Mesenchymal stem cell (in vitro differentiated cells and primary cell): Measurements from ENCODE around the gene KIAA0232.

ENCODE experiments used
- DNase-seq: peaks from one replicate; pipeline ENCODE4 v3.0.0-alpha.2; 2013
- H2AFZ ChIP-seq: one replicate; pipeline ENCODE4 v1.6.1; 2013; ENCODE audit warnings: low read depth, mild to moderate bottlenecking, control low read depth, inconsistent platforms, low read length, moderate library complexity
- H2AK5ac ChIP-seq: 2 replicates; pipeline ENCODE4 v1.6.1; 2013; ENCODE audit warnings: low read length, moderate library complexity, mild to moderate bottlenecking, inconsistent platforms; ENCODE audit not compliant: severe bottlenecking
- H2BK120ac ChIP-seq: one replicate; pipeline ENCODE4 v1.6.1; 2013; ENCODE audit warnings: low read depth, mild to moderate bottlenecking, inconsistent platforms, low read length, moderate library complexity
- H2BK12ac ChIP-seq, 2 experiments: one replicate each; pipeline ENCODE4 v1.6.1; 2013; ENCODE audit warnings: inconsistent platforms in 2 of 2, low read length in 2 of 2, mild to moderate bottlenecking in 2 of 2, moderate library complexity in 2 of 2, control low read depth in 1 of 2
- H2BK15ac ChIP-seq: one replicate; pipeline ENCODE4 v1.6.1; 2013; ENCODE audit warnings: mild to moderate bottlenecking, low read depth, inconsistent platforms; ENCODE audit not compliant: poor library complexity, severe bottlenecking
- H2BK5ac ChIP-seq: 2 replicates; pipeline ENCODE4 v1.6.1; 2013; ENCODE audit warnings: low read depth, mild to moderate bottlenecking, low read length, control low read depth, inconsistent platforms; ENCODE audit not compliant: poor library complexity, severe bottlenecking
- H3K14ac ChIP-seq, 2 experiments: one replicate each; pipeline ENCODE4 v1.6.1; 2013; ENCODE audit warnings: inconsistent platforms in 2 of 2, low read length in 2 of 2, control low read depth in 1 of 2, mild to moderate bottlenecking in 1 of 2, moderate library complexity in 1 of 2
- H3K18ac ChIP-seq, 2 experiments: one replicate each; pipeline ENCODE4 v1.6.1; 2013; ENCODE audit warnings: inconsistent platforms in 2 of 2, low read length in 2 of 2, control low read depth in 1 of 2, low read depth in 1 of 2, mild to moderate bottlenecking in 1 of 2
- H3K23ac ChIP-seq, 2 experiments: one replicate each; pipeline ENCODE4 v1.6.1; 2013; ENCODE audit warnings: inconsistent platforms in 2 of 2, low read length in 2 of 2, mild to moderate bottlenecking in 2 of 2, moderate library complexity in 2 of 2, control low read depth in 1 of 2
- H3K27ac ChIP-seq: 2 replicates; pipeline ENCODE4 v1.5.1; 2013; ENCODE audit warnings: mild to moderate bottlenecking, moderate library complexity, low read length, control low read depth, inconsistent platforms; ENCODE audit not compliant: poor library complexity, severe bottlenecking
- H3K27me3 ChIP-seq, 2 experiments: 2 replicates each; pipeline versions ENCODE4 v1.6.1 to v1.7.0; 2013; ENCODE audit warnings: low read length in 2 of 2, mild to moderate bottlenecking in 2 of 2, moderate library complexity in 2 of 2, control low read depth in 1 of 2, inconsistent platforms in 1 of 2; ENCODE audit not compliant: control insufficient read depth in 1 of 2, insufficient read depth in 1 of 2
- H3K36me3 ChIP-seq, 2 experiments: 2 replicates each; pipeline versions ENCODE4 v1.6.1 to v1.7.0; 2013; ENCODE audit warnings: low read length in 2 of 2, control low read depth in 1 of 2, inconsistent platforms in 1 of 2, low read depth in 1 of 2, mild to moderate bottlenecking in 1 of 2; ENCODE audit not compliant: insufficient read depth in 2 of 2, control insufficient read depth in 1 of 2
- H3K4ac ChIP-seq, 2 experiments: one replicate each; pipeline ENCODE4 v1.6.1; 2013; ENCODE audit warnings: inconsistent platforms in 2 of 2, low read length in 2 of 2, mild to moderate bottlenecking in 2 of 2, moderate library complexity in 2 of 2, control low read depth in 1 of 2, low read depth in 1 of 2
- H3K4me1 ChIP-seq: 2 replicates; pipeline ENCODE4 v1.6.1; 2013; ENCODE audit warnings: low read depth, low read length, control low read depth; ENCODE audit not compliant: control insufficient read depth, insufficient read depth
- H3K4me2 ChIP-seq: 2 replicates; pipeline ENCODE4 v1.6.1; 2013; ENCODE audit warnings: low read length, mild to moderate bottlenecking, inconsistent platforms; ENCODE audit not compliant: poor library complexity, severe bottlenecking
- H3K4me3 ChIP-seq, 2 experiments: 2 replicates each; pipeline versions ENCODE4 v1.5.1 to v1.7.0; 2013; ENCODE audit warnings: low read length in 2 of 2, mild to moderate bottlenecking in 2 of 2, control low read depth in 1 of 2, low read depth in 1 of 2; ENCODE audit not compliant: insufficient read depth in 1 of 2
- H3K79me1 ChIP-seq: replicated peaks from 2 replicates; pipeline ENCODE4 v1.6.1; 2013; ENCODE audit warnings: mild to moderate bottlenecking, control low read depth, low read length, inconsistent platforms; ENCODE audit not compliant: poor library complexity, severe bottlenecking
- H3K9ac ChIP-seq: 2 replicates; pipeline ENCODE4 v1.7.0; 2013; ENCODE audit warnings: mild to moderate bottlenecking, low read length, moderate library complexity
- H3K9me3 ChIP-seq: 2 replicates; pipeline ENCODE4 v1.7.0; 2013; ENCODE audit warnings: mild to moderate bottlenecking, low read length; ENCODE audit not compliant: control insufficient read depth
- H4K8ac ChIP-seq: one replicate; pipeline ENCODE4 v1.6.1; 2013; ENCODE audit warnings: inconsistent platforms, mild to moderate bottlenecking, low read length, moderate library complexity
- H4K91ac ChIP-seq: one replicate; pipeline ENCODE4 v1.6.1; 2013; ENCODE audit warnings: mild to moderate bottlenecking, low read length, inconsistent platforms
- whole genome bisulfite sequencing: methylation state at CpG from one replicate; pipeline ENCODE4 v1.1.7; 2013; ENCODE audit warnings: mixed read lengths; 5-methylcytosine and 5-hydroxymethylcytosine counted together

KIAA0232 gene

GRCh38 chr4:6769989-6770420, 12.5 kb upstream of the KIAA0232 start:
- Histone ChIP-seq H3K9me3 (peaks cover 5% of the 10 kb centered on the region), H3K18ac (no peak overlapping the region), H2AFZ (no peak overlapping the region), H2BK12ac (no peak overlapping the region), H2AK5ac (no peak overlapping the region), H4K8ac (no peak overlapping the region), H3K27ac (no peak overlapping the region), H3K9ac (no peak overlapping the region), H2BK15ac (no peak overlapping the region), H3K36me3 (no peaks in the 10 kb centered on the region), H3K4me3 (no peak overlapping the region), H3K14ac (no peak overlapping the region), H3K4me2 (no peak overlapping the region), H3K4me1 (peaks cover 25% of the 10 kb centered on the region), H2BK120ac (no peak overlapping the region), H3K27me3 (peaks cover 0 to 54% of the 10 kb centered on the region in 2 experiments), H2BK5ac (no peak overlapping the region), H4K91ac (no peak overlapping the region), H3K4ac (no peak overlapping the region), H3K23ac (no peak overlapping the region), H3K79me1 (no peaks in the 10 kb centered on the region)
- 74% methylated on average over 7 of the region's 7 CpGs for WGBS
- DNase-seq, result no peak

GRCh38 chr4:6770581-6771228, 11.8 kb upstream of the KIAA0232 start:
- Histone ChIP-seq H3K4me2 (no peak overlapping the region), H2AFZ (no peak overlapping the region), H3K18ac (no peak overlapping the region), H4K91ac (no peak overlapping the region), H3K4ac (no peak overlapping the region), H3K14ac (no peak overlapping the region), H2BK5ac (no peak overlapping the region), H2BK12ac (no peak overlapping the region), H4K8ac (no peak overlapping the region), H3K79me1 (no peaks in the 10 kb centered on the region), H2AK5ac (no peak overlapping the region), H3K36me3 (no peaks in the 10 kb centered on the region), H2BK120ac (no peak overlapping the region), H3K9ac (no peak overlapping the region), H3K27ac (no peak overlapping the region), H3K9me3 (peaks cover 4% of the 10 kb centered on the region), H2BK15ac (no peak overlapping the region), H3K27me3 (peaks cover 0 to 54% of the 10 kb centered on the region in 2 experiments), H3K4me3 (no peak overlapping the region), H3K23ac (no peak overlapping the region), H3K4me1 (peaks cover 25% of the 10 kb centered on the region)
- WGBS, result 95% methylated on average over 7 of the region's 7 CpGs
- no peak for DNase-seq

GRCh38 chr4:6771229-6771671, 11.3 kb upstream of the KIAA0232 start:
- Histone ChIP-seq H3K4me1 (peaks cover 25% of the 10 kb centered on the region), H2AK5ac (no peak overlapping the region), H2BK15ac (no peak overlapping the region), H4K8ac (no peak overlapping the region), H2BK120ac (no peak overlapping the region), H4K91ac (no peak overlapping the region), H3K27ac (no peak overlapping the region), H3K36me3 (no peaks in the 10 kb centered on the region), H3K4me3 (no peak overlapping the region), H3K23ac (no peak overlapping the region), H3K9me3 (no peaks in the 10 kb centered on the region), H3K4me2 (no peak overlapping the region), H3K18ac (no peak overlapping the region), H2AFZ (no peak overlapping the region), H3K14ac (no peak overlapping the region), H3K9ac (no peak overlapping the region), H2BK12ac (no peak overlapping the region), H3K27me3 (peaks cover 0 to 54% of the 10 kb centered on the region in 2 experiments), H3K4ac (no peak overlapping the region), H2BK5ac (no peak overlapping the region), H3K79me1 (no peaks in the 10 kb centered on the region)
- WGBS, result 78% methylated on average over 8 of the region's 8 CpGs
- DNase-seq, result peak; percentile 56

GRCh38 chr4:6772223-6772928, 10.2 kb upstream of the KIAA0232 start:
- Histone ChIP-seq H2AK5ac (no peak overlapping the region), H2BK120ac (no peak overlapping the region), H2BK12ac (no peak overlapping the region), H2AFZ (no peak overlapping the region), H2BK15ac (no peak overlapping the region), H3K23ac (no peak overlapping the region), H3K27me3 (peaks cover 0 to 58% of the 10 kb centered on the region in 2 experiments), H3K9ac (no peak overlapping the region), H3K4me3 (no peak overlapping the region), H3K4me1 (peaks cover 25% of the 10 kb centered on the region), H3K4ac (peak overlapping the region in 1 of 2 experiments; percentile 12), H4K91ac (no peak overlapping the region), H3K79me1 (no peaks in the 10 kb centered on the region), H3K4me2 (no peak overlapping the region), H2BK5ac (no peak overlapping the region), H3K36me3 (no peaks in the 10 kb centered on the region), H3K18ac (no peak overlapping the region), H3K14ac (no peak overlapping the region), H3K27ac (peak overlapping the region; percentile 11), H4K8ac (no peak overlapping the region), H3K9me3 (no peaks in the 10 kb centered on the region)
- peak; percentile 39 for DNase-seq
- WGBS, result 65% methylated on average over 9 of the region's 10 CpGs
